ENCODE measurements around the gene DRD4. TPM values are rescaled to one million over a fixed set of nuclear protein-coding genes. Genes with fewer than 3 reads are reported as not detected.

The DRD4 gene
- total RNA-seq, 1 experiment from 2014 or later, result 0.22 TPM

- no peak for DNase-seq (ENCODE audit: extremely low read depth, low read depth)
These were observed 15.9 kb upstream of the DRD4 start for GRCh38 chr11:620935-621814.

GRCh38 chr11:621838-622237, 15.2 kb upstream of the DRD4 start:
- no peak for DNase-seq (ENCODE audit: extremely low read depth, low read depth)

- DNase-seq (ENCODE audit: extremely low read depth, low read depth), result no peak
These were observed 13.7 kb upstream of the DRD4 start for GRCh38 chr11:623349-623869.

- no peak for DNase-seq (ENCODE audit: extremely low read depth, low read depth)
These were observed 12.9 kb upstream of the DRD4 start for GRCh38 chr11:623999-624704.

- no peak for DNase-seq (ENCODE audit: extremely low read depth, low read depth)
These were observed 12.1 kb upstream of the DRD4 start, which contains the start of gene CDHR5 for GRCh38 chr11:624705-625635. TSS of gene CDHR5 (minus strand) at chr11:624955. CDS start at chr11:624902, 53 bp downstream.

- DNase-seq (ENCODE audit: extremely low read depth, low read depth), result no peak
These were observed 11.3 kb upstream of the DRD4 start for GRCh38 chr11:625636-626268.

GRCh38 chr11:626475-627307, 10.4 kb upstream of the DRD4 start, which contains the start of gene SCT:
TSS of gene SCT (minus strand) at chr11:627181. CDS start at chr11:627143, 38 bp downstream.
- DNase-seq (ENCODE audit: extremely low read depth, low read depth), result no peak

- no peak for DNase-seq (ENCODE audit: extremely low read depth, low read depth)
These were observed 9.8 kb upstream of the DRD4 start for GRCh38 chr11:627308-627576.

- no peak for DNase-seq (ENCODE audit: extremely low read depth, low read depth)
These were observed 9.0 kb upstream of the DRD4 start for GRCh38 chr11:628056-628455.

- no peak for DNase-seq (ENCODE audit: extremely low read depth, low read depth)
These were observed 7.9 kb upstream of the DRD4 start for GRCh38 chr11:629237-629583.

GRCh38 chr11:630871-631270, 6.2 kb upstream of the DRD4 start:
- no peak for DNase-seq (ENCODE audit: extremely low read depth, low read depth)

- no peak for DNase-seq (ENCODE audit: extremely low read depth, low read depth)
These were observed 1.0 kb upstream of the DRD4 start for GRCh38 chr11:635945-636510.

- no peak for DNase-seq (ENCODE audit: extremely low read depth, low read depth)
These were observed 194 bp downstream of the DRD4 start for GRCh38 chr11:637333-637592.

- no peak for DNase-seq (ENCODE audit: extremely low read depth, low read depth)
These were observed 788 bp downstream of the DRD4 start for GRCh38 chr11:637593-638521.

GRCh38 chr11:638631-639331, 1.7 kb downstream of the DRD4 start:
- DNase-seq (ENCODE audit: extremely low read depth, low read depth), result no peak

GRCh38 chr11:639332-639955, 2.4 kb downstream of the DRD4 start:
- DNase-seq (ENCODE audit: extremely low read depth, low read depth), result no peak

- DNase-seq (ENCODE audit: extremely low read depth, low read depth), result no peak
These were observed 3.1 kb downstream of the DRD4 start for GRCh38 chr11:640021-640706.

Data from NCI-H460 (cell line).